Measurements from ENCODE around the gene CAMK2D. TPM values are rescaled to one million over a fixed set of nuclear protein-coding genes. Genes with fewer than 3 reads are reported as not detected.
"Not testable (repeated sequence)": the region's sequence is repeated elsewhere in the genome, so short reads cannot be mapped to it uniquely, and the experiment has no call there.

CAMK2D gene
- 10 to 100 TPM; 43.0 to 59.6 TPM for total RNA-seq

DNA sequence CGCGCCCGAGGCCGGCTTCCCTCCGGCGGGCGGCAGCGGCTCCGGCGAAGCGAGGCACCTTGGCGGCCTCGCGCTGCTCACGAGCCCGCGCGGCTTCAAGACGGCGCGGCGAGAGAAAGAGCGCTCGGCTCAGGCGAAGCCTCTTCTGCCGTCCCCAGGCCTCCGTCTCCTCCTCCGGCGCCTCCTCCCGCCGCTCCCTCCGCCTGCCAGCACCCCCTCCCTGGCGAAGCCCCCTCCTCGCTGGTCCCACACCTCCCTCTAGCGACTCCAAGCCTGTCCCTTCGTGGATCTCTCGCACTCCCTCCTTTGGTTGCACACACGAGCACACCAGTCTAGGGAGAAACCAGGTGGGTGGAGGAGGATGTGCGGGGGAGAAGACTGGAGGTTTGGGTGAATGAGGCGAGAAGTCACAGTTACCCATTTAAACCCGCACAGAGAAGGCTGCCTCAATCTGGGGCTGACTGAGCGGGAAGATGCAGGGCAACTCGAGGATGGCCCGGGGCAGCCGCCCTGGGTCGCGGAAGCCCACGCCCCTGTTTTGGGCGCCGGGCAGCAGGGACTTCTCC lies at the start of gene CAMK2D:
Gene CAMK2D (minus strand): TSS at position 119 of the 566 bp plus-strand sequence. CDS start 670 bp downstream, outside the sequence.
- ATAC-seq, result peak; percentile 61 to 71
- peak within 1 kb of the TSS; percentile 100 for H3K4me3 Mint-ChIP-seq

DNA sequence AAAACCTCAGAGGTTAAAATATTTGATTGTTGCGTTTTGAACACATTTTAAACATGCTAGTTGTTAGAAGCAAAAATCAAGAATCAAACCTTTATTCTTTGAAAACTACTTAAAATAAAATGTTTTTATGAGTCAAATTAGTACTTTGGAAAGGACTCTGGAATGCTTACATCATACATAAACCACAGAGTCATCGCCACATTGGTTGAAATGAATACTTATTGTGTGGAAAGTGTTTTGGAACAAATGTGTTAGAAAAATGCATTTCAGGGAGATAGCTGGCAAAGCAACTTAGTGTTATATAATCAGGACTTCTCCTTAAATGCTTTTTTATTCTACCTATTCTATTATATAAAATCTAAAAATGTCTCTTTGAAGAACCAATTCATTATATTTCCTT lies 49.4 kb upstream of the CAMK2D start:
- Mint-ChIP-seq H3K4me1 (ENCODE audit: low read depth in 2 of 2) (peaks cover 4 to 11% of the 10 kb centered on the region in 2 donors), H3K9me3 (peaks cover 2% of the 10 kb centered on the region), H3K36me3 (no peaks in the 10 kb centered on the region), H3K4me3 (no peak overlapping the region), H3K27me3 (peaks cover 5 to 7% of the 10 kb centered on the region in 2 donors), H3K27ac (no peak overlapping the region)
- no peak for DNase-seq (ENCODE audit: low spot score)
- ATAC-seq, result no peak

More for the DNA sequence above, at the start of gene CAMK2D:
- peak; percentile 86 for DNase-seq (ENCODE audit: low spot score)
- Mint-ChIP-seq H3K4me1 (ENCODE audit: low read depth in 2 of 2) (peaks cover 32 to 43% of the 10 kb centered on the region in 2 donors), H3K36me3 (peaks cover 22% of the 10 kb centered on the region), H3K27me3 (peaks cover 0 to 2% of the 10 kb centered on the region in 2 donors), H3K27ac (peak within 1 kb of the TSS; percentile 95 to 97), H3K9me3 (no peaks in the 10 kb centered on the region)

DNA sequence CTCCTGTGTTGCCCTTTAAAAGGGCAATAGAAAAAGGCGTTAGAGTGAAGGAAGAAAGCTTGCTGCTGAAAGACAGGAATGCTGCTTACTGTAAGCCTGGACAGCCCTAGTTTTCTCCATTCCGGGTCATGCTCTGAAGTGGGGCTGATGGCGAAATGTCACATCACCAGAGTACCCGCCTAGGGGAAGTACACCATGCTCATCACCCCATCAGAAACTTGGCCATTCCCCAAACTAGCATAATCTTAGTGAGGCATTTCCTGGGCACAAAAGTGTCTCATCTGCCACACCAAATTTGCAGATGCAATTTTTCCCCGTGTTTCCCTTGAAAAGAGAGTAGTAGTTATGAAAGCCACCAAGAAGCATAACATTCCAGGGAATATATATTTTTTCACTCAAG lies 47.8 kb upstream of the CAMK2D start:
- no peaks in the 10 kb centered on the region for H3K9me3 Mint-ChIP-seq
- H3K27ac Mint-ChIP-seq, result no peak overlapping the region

DNA sequence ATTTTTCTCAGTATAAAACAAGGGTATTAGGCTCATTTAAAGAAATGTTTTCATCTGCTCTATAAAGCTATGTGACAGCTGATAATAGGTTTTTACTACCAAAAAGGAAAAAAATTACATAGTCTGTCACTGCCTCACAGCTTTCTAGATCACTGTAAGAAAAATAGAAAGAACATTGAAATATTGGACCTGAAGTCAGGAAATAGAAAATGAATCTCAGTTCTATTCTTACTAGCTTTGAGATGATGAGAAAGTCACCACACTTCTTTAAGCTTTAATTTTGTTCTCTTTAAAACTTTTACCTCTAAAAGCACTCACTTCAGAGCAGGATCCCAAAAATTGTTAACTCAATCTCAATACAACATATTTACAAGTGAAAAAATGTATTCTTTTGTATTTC lies 45.3 kb upstream of the CAMK2D start:
- H3K27ac Mint-ChIP-seq, result no peak overlapping the region
- DNase-seq (ENCODE audit: low spot score) (no peak), ATAC-seq (no peak)
- H3K4me1 Mint-ChIP-seq (ENCODE audit: low read depth in 2 of 2), result peaks cover 0 to 7% of the 10 kb centered on the region in 2 donors
- peaks cover 5 to 7% of the 10 kb centered on the region in 2 donors for H3K27me3 Mint-ChIP-seq
- H3K4me3 Mint-ChIP-seq, result no peak overlapping the region
- H3K36me3 Mint-ChIP-seq, result no peaks in the 10 kb centered on the region
- H3K9me3 Mint-ChIP-seq, result peaks cover 2% of the 10 kb centered on the region

More for the DNA sequence above, 47.8 kb upstream of the CAMK2D start:
- Mint-ChIP-seq H3K4me1 (ENCODE audit: low read depth in 2 of 2) (peaks cover 0 to 7% of the 10 kb centered on the region in 2 donors), H3K27me3 (peaks cover 5 to 7% of the 10 kb centered on the region in 2 donors), H3K4me3 (no peak overlapping the region), H3K36me3 (no peaks in the 10 kb centered on the region)
- peak in 1 of 2 donors; percentile 61 for ATAC-seq
- no peak for DNase-seq (ENCODE audit: low spot score)

DNA sequence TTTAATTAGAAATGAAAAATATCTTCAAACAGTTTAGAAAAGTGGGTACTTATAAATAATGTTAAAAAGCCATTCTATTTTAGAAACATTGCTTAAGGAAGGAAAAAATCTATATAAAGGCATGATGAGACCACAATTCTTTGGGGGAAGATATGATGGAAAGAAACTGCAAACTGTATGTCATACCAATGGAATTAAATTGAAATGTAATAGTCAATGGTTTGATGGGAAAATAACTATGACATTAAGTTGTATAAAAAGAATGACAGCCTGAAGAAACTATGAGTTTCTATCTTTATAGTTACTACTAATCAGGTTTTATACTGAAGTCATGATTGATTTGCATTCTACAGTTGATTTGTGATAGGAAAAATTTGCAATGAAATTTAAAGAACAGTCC lies 40.3 kb upstream of the CAMK2D start:
- peaks cover 0 to 2% of the 10 kb centered on the region in 2 donors for H3K27me3 Mint-ChIP-seq
- peaks cover 6% of the 10 kb centered on the region for H3K36me3 Mint-ChIP-seq
- peaks cover 2% of the 10 kb centered on the region for H3K9me3 Mint-ChIP-seq
- DNase-seq (ENCODE audit: low spot score) (no peak), ATAC-seq (no peak)
- no peaks in the 10 kb centered on the region for H3K4me1 Mint-ChIP-seq (ENCODE audit: low read depth in 2 of 2)
- H3K4me3 Mint-ChIP-seq, result no peak overlapping the region
- no peak overlapping the region for H3K27ac Mint-ChIP-seq

DNA sequence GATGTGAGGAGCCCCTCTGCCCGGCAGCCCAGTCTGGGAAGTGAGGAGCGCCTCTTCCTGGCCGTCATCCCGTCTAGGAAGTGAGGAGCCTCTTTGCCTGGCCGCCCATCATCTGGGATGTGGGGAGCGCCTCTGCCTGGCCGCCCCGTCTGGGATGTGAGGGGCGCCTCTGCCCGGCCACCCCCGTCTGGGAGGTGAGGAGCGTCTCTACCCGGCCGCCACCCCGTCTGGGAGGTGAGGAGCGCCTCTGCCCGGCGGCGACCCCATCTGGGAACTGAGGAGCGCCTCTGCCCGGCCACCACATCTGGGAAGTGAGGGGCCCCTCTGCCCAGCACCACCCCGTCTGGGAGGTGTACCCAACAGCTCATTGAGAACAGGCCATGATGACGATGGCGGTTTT lies 34.8 kb upstream of the CAMK2D start:
- not testable (repeated sequence) for H3K4me1 Mint-ChIP-seq (ENCODE audit: low read depth in 2 of 2); H3K9me3 Mint-ChIP-seq; ATAC-seq; H3K4me3 Mint-ChIP-seq; H3K27ac Mint-ChIP-seq; DNase-seq (ENCODE audit: low spot score)
- peaks cover 18% of the 10 kb centered on the region for H3K36me3 Mint-ChIP-seq
- peaks cover 8 to 29% of the 10 kb centered on the region in 2 donors for H3K27me3 Mint-ChIP-seq

DNA sequence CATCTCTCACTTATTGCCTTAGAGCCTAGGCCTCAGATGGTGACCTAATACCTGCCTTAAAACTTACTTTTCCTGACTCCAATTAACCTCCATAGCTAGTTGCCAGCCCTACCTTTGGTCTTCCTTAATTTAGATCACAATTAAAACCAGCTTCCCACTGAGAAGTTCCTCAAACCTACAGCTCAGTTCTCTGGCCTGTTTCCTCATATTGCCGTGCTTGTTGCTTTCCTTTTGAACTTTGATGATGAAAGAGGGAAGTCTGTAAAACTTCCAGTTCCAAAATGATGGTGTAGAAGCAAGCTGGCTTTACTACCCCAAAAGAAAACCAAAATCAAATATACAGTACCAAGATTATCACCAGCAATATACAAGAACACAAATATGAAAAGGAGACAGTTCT lies 28.9 kb upstream of the CAMK2D start:
- DNase-seq (ENCODE audit: low spot score) (no peak), ATAC-seq (no peak)
- peaks cover 6 to 32% of the 10 kb centered on the region in 2 donors for H3K27me3 Mint-ChIP-seq
- no peaks in the 10 kb centered on the region for H3K4me1 Mint-ChIP-seq (ENCODE audit: low read depth in 2 of 2)
- H3K4me3 Mint-ChIP-seq, result no peak overlapping the region
- no peaks in the 10 kb centered on the region for H3K9me3 Mint-ChIP-seq
- H3K36me3 Mint-ChIP-seq, result peaks cover 12% of the 10 kb centered on the region
- no peak overlapping the region for H3K27ac Mint-ChIP-seq

DNA sequence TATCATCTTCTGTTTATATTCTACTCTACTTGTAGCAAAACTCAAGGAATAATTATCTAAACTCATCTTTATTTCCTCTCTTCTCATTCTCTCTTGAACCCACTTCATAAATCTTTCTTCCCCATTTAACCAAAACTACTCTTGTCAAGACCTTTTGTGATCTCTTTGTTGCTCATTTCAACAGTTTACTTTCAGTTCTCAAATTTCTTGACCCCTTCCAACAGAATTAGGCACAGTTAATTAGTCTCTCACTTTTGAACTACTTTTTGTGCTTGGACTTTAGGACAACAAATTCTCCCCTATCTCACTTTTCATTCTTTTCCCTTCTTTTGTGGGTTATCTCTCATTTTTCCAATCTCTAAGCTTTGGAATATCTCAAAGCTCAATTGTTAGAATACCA lies 27.4 kb upstream of the CAMK2D start:
- H3K36me3 Mint-ChIP-seq, result peaks cover 6% of the 10 kb centered on the region
- peaks cover 8 to 13% of the 10 kb centered on the region in 2 donors for H3K4me1 Mint-ChIP-seq (ENCODE audit: low read depth in 2 of 2)
- no peak overlapping the region for H3K4me3 Mint-ChIP-seq
- peaks cover 3 to 25% of the 10 kb centered on the region in 2 donors for H3K27me3 Mint-ChIP-seq
- no peaks in the 10 kb centered on the region for H3K9me3 Mint-ChIP-seq
- DNase-seq (ENCODE audit: low spot score) (no peak), ATAC-seq (no peak)
- H3K27ac Mint-ChIP-seq, result no peak overlapping the region

DNA sequence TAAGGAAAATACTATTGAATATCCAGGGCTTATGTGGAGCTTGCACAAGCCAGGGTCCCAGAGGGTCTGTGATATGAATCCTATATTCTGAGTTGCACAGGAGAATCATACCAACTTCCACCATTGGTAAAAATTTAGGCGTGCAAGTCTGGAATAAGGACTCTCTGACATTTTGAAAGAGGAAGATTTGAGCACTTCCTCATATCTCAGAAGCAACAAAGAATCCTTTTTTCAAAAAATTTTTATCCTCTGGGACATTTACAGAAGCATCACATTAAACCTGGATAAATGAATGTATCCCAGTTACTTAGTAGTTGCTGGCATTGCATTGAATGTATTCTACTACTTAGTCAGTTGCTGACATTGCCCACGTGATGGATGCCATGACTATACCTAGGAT lies 24.2 kb upstream of the CAMK2D start:
- no peak for DNase-seq (ENCODE audit: low spot score)
- Mint-ChIP-seq H3K27ac (peak overlapping the region in 1 of 2 donors; percentile 13), H3K4me1 (ENCODE audit: low read depth in 2 of 2) (peaks cover 20 to 23% of the 10 kb centered on the region in 2 donors), H3K27me3 (no peaks in the 10 kb centered on the region), H3K4me3 (no peak overlapping the region), H3K9me3 (peaks cover 5% of the 10 kb centered on the region), H3K36me3 (peaks cover 4% of the 10 kb centered on the region)
- ATAC-seq, result no peak

DNA sequence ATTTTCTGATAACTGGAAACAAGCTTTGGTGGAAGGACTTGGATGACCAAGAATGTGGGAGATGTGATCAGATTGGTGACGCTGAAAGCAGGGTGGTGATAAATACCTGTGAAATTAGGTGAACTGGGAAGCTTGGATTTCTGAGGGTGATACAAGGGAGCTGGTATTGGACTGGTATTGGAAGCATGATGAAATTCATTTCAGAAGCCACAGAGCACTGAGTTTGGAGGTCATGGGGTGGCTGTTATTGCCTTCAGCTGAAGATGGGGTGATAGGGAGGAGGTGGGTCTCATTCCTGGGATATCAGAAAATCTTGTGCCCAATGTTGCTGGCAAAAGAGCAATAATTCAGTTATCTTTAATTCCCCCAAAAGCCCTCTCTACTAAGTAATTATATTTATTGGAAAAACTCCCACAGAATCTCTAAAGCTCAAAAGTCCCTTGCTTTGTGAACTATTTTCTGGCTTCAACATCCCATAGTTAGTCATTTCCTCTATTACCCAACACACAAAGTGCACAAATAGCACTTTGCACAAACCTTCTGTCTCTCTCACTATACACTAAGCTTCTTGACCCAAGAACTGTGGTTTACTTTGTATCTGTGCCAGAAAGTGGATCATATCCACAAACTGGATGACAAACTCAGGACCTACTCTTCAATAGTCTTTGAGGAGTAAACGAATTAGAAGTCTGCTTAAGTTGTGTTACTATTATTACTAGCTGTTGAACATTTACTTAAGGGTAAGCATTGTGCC lies 23.1 kb upstream of the CAMK2D start:
- peaks cover 5% of the 10 kb centered on the region for H3K9me3 Mint-ChIP-seq
- peak; percentile 67 to 90 for ATAC-seq

DNA sequence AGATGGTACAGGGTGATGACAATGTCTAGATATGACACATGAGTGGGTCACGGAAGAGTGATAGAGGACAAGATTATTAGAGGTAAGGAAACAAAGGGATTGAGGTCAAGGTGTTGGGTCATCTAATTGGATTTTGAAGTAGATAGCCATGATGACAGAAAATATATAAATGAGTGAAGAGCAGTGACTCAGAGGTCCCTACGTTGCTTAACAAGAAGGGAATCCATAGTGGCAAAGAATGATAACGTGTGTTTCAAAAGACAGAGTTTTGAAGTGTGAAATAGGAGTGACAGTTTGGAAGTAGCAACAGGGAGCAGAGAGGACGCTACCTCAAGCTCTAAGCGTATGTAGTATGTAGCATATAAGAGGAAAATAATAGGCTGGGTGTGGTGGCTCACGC lies 22.2 kb upstream of the CAMK2D start:
- H3K36me3 Mint-ChIP-seq, result peaks cover 4% of the 10 kb centered on the region
- peak overlapping the region; percentile 2 for H3K4me3 Mint-ChIP-seq
- H3K27ac Mint-ChIP-seq, result peak overlapping the region; percentile 0 to 26
- H3K4me1 Mint-ChIP-seq (ENCODE audit: low read depth in 2 of 2), result peaks cover 20 to 23% of the 10 kb centered on the region in 2 donors
- no peaks in the 10 kb centered on the region for H3K27me3 Mint-ChIP-seq
- no peak for ATAC-seq
- peaks cover 5% of the 10 kb centered on the region for H3K9me3 Mint-ChIP-seq
- DNase-seq (ENCODE audit: low spot score), result no peak

More for the DNA sequence above, 23.1 kb upstream of the CAMK2D start:
- H3K4me1 Mint-ChIP-seq (ENCODE audit: low read depth in 2 of 2), result peaks cover 20 to 23% of the 10 kb centered on the region in 2 donors
- H3K27ac Mint-ChIP-seq, result peak overlapping the region; percentile 0 to 26
- H3K27me3 Mint-ChIP-seq, result no peaks in the 10 kb centered on the region
- peaks cover 4% of the 10 kb centered on the region for H3K36me3 Mint-ChIP-seq
- peak overlapping the region; percentile 30 for H3K4me3 Mint-ChIP-seq
- no peak for DNase-seq (ENCODE audit: low spot score)

DNA sequence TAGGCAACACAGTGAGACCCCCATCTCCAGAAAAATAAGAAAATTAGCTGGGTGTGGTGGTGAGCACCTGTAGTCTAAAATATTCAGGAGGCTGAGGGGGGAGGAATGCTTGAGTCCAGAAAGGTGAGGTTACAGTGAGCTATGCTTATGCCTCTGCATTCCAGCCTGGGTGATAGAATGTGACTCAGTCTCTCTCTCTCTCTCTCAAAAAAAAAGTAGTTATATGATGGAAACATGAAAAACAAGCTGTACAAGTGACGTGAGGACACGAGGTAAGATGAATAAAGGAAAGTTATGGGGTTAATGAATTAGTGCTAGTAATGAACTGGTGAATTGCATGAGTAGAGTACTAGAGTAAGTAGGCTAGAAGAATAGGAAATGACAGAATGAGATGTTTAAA lies 21.8 kb upstream of the CAMK2D start:
- H3K36me3 Mint-ChIP-seq, result peaks cover 4% of the 10 kb centered on the region
- ATAC-seq (no peak), DNase-seq (ENCODE audit: low spot score) (no peak)
- H3K27me3 Mint-ChIP-seq, result no peaks in the 10 kb centered on the region
- H3K27ac Mint-ChIP-seq, result peak overlapping the region in 1 of 2 donors; percentile 26
- peak overlapping the region; percentile 2 for H3K4me3 Mint-ChIP-seq
- H3K4me1 Mint-ChIP-seq (ENCODE audit: low read depth in 2 of 2), result peaks cover 20 to 23% of the 10 kb centered on the region in 2 donors
- peaks cover 5% of the 10 kb centered on the region for H3K9me3 Mint-ChIP-seq

DNA sequence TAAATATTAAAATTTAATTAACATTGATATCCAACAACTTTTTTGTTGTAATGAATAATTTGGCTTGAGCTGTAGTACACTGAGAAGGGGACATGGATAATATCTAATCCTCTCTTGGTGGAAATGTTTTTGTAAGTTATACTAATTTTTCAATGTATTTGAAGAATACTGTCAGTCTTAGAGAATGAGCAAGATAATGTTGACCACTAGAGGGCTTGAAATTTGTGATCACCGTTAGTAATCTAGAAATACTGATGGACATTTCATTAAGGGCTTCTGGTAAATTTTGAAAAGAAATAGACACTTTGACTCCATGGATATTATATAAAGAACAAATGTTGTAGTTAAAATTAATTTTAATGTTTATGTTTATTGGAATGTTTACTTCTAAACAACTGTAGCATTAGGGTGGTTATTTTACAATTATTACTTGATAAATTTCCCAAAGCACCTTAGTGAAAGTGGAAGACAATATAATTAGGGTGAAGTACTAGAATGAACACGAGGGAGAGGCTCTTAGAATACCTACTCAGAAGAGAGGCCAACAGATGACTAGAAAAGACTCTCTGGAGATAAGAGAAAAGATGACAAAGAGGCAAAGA lies 20.0 kb upstream of the CAMK2D start:
- no peaks in the 10 kb centered on the region for H3K27me3 Mint-ChIP-seq
- peaks cover 5% of the 10 kb centered on the region for H3K9me3 Mint-ChIP-seq
- H3K4me1 Mint-ChIP-seq (ENCODE audit: low read depth in 2 of 2), result peaks cover 20 to 23% of the 10 kb centered on the region in 2 donors
- no peak overlapping the region for H3K4me3 Mint-ChIP-seq
- DNase-seq (ENCODE audit: low spot score), result no peak
- peaks cover 4% of the 10 kb centered on the region for H3K36me3 Mint-ChIP-seq
- no peak overlapping the region for H3K27ac Mint-ChIP-seq
- no peak for ATAC-seq

DNA sequence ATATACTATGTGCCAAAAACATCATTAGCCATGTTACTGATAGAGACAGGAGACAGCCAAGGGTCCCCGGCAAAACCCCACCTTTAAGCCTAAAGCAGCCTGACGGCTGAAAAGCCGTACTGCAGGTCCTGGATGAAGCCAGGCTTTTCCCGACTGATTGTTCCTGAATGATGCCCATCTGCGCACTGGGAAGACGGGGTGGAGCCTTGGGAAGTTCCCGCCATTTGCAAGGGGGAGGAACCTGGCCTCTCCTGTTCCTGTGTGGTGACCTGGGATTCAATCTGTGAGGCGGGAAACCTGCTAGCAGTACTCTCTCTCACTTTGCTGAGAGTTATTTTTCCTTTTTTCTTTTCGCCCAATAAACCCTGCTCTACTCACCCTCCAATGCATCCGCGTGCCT lies 15.1 kb upstream of the CAMK2D start:
- peaks cover 7 to 10% of the 10 kb centered on the region in 2 donors for H3K4me1 Mint-ChIP-seq (ENCODE audit: low read depth in 2 of 2)
- H3K36me3 Mint-ChIP-seq, result no peaks in the 10 kb centered on the region
- no peak overlapping the region for H3K27ac Mint-ChIP-seq
- DNase-seq (ENCODE audit: low spot score), result no peak
- no peak for ATAC-seq
- no peak overlapping the region for H3K4me3 Mint-ChIP-seq
- H3K9me3 Mint-ChIP-seq, result no peaks in the 10 kb centered on the region
- peaks cover 0 to 3% of the 10 kb centered on the region in 2 donors for H3K27me3 Mint-ChIP-seq

All from natural killer cell treated with Interleukin-12 subunit alpha and Interleukin-12 subunit beta and Interleukin-15 and Interleukin-18, amount 100 ng/mL, for 72 hours (primary cell).